GM03348 (cell line): ENCODE data around the gene RASGEF1B.

Experiments
- DNase-seq: peaks from one replicate; pipeline ENCODE4 v3.0.0; 2012; ENCODE audit warnings: low spot score

Gene RASGEF1B

DNA sequence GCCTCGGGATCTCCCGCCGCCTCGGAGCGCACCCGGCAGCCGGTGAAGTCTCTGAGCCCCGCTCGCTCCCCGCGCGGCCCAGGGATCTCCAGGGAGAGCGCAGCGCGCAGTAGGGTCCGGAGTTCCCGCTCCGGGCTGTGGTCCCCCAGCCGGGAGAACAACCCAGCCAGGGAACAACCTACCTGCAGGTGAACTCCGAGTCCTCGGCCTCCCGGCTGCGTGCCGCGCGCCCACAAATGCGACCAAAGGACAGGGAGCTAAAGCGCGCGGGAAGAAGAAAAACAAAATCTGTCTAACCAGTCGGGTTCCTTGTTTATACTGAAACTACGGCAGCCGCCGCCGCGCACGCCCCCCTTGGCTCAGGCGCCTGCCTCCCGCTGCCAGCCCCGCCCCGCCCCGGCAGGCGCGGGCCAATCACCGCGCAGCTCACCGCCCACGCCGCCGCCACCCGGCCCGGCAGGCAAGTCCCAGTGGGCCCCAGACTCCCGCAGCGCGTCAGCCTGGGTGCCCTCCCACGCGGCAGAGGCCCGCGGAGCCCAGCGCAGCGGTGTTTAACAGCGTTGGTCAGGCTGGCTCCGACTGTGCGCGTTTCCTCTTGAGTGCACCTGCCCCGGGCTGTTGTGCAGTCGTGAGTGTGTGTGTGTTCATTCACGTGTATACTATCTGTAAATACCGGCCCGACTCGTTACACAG lies at the start of gene RASGEF1B:
TSS of gene RASGEF1B (minus strand) at position 320 of the 693 bp plus-strand sequence. CDS start 12,399 bp downstream, outside the sequence.
- peak; percentile 95 for DNase-seq

DNA sequence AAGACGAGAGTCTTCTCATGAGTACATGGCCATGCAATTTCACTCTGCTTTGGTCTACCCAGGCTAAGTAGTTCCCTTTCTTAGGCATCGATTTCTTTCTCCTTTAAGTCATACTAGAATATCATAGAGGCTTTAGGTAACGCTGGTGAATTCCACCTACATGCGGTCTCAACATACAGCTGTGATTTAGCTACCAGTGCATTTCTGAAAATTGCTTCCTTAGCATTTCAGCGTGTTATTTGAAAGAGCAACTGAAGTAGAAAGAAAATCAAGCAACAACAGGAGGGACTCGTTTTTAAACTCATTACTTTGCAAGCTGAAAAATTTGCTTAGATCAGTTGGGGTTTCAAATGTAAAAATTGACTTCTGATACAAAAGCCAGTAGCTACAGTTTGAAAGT lies 48.1 kb upstream of the RASGEF1B start:
- DNase-seq, result no peak

DNA sequence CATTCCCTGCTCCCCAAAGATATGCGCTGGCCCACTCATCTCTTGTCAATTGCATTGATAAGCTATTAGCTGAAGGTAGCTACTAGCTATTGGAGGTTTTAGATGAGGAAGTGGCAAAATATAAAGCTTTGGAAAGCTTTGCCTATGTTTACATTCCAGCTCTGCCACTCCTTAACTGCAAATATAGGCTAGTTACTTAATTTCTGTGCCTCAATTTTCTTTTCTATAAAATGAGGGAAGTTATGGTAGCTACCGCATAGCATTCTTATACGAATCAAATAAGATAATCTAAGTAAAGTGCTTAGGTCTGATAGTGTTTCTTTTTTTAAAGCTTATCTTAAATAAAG lies 47.7 kb upstream of the RASGEF1B start:
- DNase-seq, result no peak

DNA sequence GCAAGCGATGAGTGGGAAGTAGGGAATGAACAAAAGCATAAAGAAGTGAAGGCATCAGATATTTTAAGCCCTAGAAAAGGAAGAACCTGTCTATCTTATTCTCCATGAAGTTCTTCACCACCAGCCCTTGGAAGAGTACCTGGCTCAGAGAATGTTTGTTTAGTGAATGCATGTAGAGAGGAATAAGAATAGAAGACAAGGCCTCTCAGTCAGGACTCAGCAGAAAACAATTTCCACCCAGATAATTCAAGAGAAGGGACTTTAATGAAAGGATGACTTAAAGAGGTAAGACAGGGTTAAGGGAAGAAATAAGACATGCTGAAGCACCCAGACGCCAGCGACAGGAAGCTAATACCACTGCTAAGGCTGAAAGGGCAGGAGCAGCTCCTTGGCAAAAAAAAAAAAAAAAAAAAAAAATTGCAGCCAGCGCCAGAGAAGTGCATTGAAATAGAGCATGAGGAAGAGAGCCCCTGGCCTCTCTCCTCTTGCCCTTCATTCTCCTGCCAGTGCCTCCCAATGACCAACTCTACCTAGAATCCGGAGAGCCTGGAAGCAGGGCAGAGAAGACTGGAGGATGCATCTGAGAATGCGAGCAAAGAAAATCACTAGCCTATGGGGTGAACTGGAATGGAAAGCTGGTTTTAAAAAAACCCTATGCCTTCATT lies 47.2 kb upstream of the RASGEF1B start:
- no peak for DNase-seq

DNA sequence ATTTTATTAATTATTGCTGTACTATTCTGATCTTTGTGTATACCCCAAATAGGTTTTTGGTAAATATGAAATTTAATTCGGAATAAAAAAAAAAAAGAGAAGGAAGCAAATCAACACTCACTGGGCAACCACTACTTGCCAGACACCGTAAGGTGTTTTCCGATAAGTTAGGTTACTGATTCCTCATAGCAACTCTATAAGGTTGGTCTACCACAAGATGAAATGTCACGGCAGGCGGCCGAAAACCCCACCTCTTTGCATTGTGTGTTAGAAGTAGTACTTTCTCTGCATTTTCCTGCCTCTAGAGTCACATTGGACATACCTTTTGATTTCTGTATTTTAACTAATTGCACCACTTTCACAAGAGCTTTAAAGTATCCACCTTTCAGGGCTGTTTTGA lies 44.5 kb upstream of the RASGEF1B start:
- no peak for DNase-seq

DNA sequence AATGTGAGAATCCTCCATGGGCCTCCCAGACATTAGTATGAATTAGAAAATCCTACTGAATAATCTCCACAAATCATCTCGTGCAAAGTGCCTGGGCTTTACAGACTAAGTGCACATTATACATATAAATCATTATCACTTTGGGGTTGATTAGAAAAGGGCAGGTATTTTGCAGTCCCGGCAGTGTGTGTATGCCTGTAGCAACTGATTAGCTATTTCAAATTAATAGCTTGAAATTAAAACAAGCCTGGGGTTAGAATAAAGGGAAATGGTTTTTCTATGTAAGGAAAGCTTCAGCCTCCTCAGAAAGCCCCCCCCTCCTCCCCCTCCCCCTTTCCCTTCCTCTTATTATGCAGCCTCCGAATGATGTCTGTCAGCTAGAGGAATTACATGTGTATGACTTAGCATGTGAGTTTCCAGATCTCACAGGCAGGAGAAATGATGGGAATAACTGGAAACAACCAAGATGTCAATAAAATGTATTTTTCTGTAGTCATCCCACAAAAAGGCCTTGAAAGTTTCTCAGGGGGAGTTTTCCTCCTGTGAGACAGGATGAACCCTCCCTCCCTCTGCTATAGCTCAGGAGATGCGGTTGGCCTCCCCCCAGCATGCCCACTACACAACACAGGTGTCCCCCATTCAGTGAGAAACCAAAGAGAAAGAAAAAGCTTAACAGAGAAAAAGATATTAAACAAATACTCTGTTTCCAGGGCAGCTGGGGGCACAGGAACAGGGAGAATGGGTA lies 41.2 kb upstream of the RASGEF1B start:
- DNase-seq, result no peak

DNA sequence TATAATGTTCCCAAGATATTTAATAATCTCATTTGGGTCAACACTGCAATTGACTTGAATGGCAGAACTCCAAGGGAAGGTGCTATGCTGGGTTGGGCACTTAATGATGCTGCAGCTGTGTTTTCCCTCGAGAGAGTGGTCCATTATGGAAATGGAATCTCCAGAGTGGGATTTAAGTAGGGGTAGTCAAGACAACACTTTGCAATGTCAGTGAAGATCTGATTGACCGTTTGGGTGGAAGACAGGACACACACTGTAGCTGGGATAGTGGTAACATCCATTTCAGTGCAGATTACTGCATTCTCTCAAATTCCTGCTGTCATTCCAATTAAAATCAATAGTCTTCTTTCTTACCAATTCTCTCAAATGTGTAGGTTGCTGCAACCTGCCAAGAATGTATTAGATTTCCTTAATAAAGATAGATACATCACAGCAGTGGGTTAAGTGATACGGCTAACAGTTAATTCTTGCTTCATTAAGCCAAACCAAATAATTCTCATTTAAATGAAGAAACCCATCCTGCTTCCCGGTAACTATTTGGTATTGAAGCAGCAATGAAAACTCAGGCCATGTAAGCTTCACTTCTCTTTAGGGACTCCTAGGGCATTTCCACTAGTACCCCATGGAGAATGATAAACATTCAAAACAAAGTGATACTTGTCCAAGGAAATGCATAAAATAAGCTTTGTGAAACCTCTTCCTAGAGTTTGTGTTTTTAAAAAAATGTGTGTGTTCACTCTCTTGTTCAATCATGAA lies 40.5 kb upstream of the RASGEF1B start:
- DNase-seq, result no peak

DNA sequence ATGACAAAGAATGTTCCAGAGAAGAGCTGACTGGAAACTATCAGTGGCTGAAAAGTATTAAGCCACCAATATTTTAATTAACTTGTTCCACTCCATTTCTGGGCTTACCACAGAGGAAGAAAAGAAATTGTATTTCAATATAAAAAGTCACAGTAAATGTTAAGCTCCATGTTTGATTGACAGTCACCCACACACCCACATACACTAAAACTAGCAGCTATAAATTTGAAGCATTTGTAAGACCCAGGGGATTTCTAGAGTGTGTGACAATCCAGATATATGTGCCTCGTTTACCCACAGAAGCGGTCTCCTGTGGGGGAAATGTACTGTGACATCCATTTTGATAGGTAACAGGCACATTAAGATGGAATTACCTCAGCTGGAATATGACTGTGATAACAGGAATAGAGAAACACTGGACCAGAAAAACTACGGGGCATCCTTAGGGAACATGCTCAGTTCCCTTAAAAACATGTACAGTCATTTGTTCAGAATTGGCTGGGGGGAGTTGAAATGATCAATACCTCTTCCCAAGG lies 39.0 kb upstream of the RASGEF1B start:
- no peak for DNase-seq

DNA sequence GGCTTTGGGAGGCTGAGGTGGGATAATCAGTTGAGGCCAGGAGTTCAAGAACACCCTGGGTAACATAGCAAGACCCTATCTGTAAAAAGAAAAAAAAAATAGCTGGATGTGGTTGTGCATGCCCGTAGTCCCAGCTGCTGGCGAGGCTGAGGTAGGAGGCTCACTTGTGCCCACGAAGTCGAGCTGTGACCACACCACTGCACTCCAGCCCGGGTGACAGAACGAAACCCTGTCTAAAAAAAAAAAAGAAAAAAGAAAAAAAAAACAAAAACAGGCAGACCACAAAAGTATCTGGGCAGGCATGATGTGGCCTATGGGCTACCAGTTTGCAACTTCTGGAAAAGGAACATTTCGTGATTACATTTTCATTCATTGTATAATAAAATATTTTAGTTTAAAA lies 38.1 kb upstream of the RASGEF1B start:
- DNase-seq, result no peak

DNA sequence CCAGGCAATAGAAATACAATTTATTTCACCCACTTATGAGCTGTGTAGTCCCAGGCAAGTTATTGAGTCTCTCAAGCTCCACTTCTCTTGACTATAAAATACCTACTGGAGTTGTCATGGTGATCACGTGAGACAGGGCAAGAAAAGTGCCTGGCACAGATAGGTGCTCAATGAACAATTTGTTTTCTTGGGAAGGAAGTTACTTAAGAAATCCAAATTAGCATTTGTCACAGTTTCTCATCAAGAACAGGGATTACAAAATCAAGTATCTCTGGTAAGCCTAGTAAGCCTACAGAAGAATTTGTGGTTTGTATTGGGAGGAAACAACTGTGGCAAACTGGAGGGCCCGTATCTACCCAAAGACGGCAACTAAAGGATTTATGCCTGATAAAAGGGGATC lies 37.5 kb upstream of the RASGEF1B start:
- no peak for DNase-seq

DNA sequence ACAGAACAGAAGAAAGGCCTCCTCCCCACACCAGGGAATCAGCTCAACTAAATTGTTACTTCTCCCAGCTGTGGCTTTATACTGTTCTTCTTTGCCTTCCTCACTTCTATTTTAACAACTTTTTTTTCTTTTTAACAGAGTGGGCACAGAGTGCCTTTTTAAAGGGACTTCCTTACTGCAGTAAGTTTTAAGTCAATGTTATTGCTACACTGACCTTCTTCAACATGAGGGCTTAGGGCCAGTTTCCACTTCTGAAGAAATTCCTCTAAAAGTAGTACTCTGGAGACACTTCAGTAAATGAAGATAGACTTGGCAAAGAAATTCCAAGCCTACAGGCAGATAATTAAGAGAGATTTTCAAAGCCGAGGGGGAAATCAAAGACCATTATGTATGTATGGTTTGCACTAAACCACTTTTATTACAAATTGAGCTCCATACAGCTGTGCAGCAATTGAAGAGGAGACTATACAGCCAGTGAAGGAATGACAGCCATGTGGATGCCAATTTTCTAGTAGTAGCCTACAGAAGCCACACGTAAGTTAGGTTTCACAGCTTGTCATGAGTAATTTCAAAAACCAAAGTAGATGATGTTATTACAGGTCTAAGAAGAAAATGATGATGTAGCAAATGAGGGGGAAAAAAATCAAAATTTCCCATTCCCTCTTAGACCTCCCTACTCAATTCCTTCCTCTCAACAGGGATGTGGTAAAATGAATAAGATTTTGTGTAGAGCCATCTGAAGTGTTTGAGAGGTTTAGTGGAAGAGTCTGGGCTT lies 36.9 kb upstream of the RASGEF1B start:
- DNase-seq, result no peak

DNA sequence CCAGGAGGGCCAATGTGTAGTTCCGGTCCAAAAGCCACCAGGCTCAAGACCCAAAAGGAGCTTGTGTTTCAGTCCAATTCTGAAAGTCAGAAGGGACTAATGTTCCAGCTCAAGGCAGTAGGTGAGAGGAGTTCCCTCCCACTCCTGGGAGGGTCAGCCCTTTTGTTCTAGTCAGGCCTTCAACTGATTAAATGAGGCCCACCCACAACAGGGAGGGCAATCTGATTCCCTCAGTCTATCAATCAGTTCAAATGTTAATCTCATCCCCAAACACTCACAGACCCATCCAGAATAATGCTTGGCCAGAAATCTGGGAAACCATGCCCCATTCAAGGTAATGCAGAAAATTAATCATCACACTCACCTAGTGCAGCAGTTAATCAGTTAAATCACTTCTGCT lies 35.8 kb upstream of the RASGEF1B start:
- DNase-seq, result no peak

DNA sequence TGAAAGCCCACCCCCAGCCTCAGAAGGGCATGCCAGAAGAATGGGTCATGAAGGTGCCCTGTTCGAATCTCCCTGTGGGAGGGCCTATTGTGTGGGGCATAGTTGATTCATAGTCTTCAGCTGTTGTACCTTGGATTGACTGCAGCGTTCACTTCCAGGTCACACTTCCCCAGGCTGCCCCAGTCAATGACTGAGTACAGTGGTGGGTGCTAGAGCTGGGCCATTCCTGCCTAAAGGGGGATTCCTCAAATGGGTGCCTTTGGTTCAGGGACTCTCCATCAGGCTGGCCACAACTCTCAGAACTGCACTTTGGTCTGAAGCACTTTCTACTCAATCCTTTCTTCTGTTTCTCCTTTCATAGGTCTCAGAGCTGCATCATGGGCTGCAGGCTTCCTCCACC lies 35.0 kb upstream of the RASGEF1B start:
- no peak for DNase-seq

DNA sequence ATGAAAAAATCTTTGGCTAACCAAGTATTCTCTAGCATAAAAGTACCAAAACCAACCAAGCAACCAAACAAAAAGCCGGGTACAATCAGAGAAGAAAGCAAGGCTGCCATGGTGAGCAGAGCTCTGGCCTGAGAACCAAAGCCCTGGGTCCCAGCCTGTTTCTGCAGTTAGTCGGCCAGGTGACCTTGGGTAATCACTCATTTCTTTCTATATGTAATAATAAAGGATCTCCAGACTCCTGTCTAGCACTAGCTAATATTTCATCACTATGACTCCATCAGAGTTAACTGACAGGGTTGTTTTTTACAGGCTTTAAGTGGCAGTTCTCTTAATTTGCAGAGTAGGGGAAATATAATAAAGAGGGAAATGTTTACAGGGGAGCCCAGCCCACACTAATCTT lies 34.0 kb upstream of the RASGEF1B start:
- no peak for DNase-seq

DNA sequence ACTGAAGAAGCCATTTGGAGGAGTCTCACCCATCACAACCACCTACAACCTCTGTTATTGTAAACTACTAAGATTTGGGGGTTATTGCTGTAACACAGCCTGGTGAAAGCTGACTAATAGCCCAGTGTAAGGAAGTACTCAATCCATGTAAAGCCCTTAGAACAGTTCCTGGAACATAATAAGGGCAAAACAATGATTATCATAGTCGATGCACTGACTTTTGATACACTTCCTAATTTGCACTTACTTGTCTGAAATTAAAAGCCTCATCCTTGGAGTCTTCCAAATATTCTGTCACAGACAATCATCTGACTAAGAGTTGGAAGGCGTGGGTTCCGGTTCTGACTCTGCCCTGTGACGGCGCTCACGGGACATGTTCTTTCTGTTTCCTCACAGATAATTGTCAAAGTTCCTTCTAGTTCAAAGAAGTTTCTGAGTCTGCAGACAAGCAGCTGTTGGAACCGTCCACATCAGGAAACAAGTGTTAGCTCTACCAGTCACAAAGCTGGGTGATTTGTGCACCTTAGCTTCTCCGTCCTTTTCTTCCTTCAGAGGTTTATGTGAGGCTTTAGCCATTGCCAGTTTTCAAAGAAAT lies 33.4 kb upstream of the RASGEF1B start:
- DNase-seq, result no peak

DNA sequence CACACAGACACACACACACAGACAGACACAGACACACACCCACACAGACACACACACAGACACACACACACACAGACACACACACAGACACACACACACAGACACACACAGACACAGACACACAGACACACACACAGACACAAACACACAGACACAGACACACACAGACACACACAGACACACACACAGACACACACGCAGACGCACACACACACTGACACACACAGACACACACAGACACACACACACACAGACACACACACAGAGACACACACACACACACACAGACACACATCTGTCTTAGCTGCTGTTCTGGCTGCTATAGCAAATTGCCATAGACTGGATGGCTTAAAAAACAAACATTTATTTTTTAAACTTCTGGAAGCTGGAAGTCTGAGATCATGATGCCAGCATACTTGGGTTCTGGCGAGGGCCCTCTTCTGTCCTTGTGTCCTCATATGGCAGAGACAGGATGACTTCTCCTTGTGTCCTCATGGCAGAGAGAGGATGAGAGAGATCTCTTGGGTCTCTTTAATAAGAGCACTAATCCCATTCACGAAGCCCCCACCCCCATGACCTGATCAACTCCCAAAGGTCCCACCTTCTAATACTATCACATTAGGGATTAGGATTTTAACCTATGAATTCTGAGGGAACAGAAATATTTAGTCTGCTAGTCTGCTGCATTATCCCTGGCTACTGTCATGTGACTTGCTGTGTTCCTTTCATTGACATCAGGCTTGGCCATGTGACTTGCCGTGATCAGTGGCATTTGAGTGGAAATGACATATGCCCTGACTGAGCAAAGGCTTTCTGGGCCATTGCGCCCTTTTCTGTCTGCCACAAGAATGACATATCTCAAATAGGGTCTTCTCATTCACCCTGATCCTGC lies 32.7 kb upstream of the RASGEF1B start:
- DNase-seq, result no peak

DNA sequence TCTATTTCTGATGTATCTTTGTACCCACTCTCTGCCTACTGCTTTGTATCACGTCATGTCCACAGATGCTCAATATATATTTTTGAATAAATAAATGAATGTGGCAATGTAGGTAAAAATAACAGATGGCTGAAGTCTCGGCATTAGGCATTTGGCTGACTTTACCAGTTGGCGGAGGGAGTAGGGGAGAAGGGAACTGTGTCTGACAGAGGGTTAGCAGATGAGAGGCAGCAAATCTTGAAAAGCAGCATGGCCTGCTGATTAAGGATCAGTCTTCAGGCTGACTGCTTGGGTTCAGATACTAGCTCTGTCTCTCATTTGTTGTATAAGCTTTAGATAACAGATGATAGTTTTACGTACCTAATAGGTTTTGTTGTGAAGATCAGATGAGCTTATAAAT lies 31.9 kb upstream of the RASGEF1B start:
- no peak for DNase-seq

DNA sequence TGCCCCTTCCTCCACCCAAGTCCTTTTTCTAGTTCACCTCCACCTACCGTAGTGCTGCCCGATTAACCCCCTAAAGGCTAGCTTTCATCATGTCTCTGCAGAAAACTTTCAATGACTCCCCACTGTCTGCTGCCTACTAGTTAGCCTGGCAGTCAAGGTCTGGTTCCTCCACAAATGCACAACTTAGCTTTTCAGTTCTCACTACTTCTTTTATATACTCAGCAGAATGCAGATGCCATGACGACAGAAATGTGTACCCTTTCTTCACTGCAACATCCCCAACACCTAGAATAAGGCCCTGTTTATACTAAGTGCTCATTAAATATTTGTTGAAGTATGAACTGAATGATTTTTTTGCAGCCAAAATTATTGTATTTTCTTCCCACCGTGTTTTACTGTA lies 30.9 kb upstream of the RASGEF1B start:
- DNase-seq, result no peak

DNA sequence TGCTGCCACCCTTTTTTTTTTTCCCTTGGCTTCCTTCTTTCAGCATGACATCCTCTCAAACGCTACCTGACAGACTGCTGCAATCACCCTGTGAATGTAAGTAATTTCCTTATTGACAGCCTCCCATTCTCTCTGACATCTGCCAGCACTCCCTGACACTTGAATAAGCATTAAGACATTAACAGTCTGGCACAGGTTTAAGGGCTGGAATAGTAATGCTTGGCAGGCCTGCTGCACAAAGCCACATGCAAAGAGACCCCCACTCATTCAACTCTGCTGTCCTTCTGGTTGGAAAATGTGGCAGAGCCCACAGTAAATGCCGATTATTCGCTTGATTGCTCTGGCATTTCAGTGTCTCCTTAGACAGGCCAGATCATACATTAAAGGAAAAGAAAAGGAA lies 28.1 kb upstream of the RASGEF1B start:
- no peak for DNase-seq

DNA sequence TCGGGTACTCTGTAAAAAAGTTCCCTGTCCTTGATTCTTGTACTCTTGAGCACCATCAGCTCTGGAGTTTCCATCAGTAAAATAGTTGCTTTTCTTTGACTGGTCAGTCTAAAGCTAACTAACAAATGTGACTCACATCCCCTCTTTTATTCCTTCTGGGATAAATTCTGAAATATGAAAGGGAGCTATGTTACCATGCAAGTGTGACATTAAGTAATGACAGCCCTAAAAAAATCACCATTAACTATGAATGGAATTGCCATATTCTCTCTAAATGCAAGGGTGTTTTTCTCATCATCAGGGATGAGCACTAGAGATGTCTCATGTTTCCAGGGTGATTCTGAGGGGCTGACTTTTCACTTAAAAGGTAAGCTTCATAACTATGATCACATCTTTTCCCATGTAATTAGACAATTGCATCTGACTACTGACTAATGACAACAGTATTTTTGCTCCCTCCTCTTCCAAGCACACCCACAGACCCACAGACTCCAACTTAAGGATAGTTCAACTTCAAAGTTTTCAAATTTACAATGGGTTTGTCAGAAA lies 26.9 kb upstream of the RASGEF1B start:
- no peak for DNase-seq
